GM08714 (cell line): Measurements from ENCODE around the gene MAG.
"Not testable (repeated sequence)": the region's sequence is repeated elsewhere in the genome, so short reads cannot be mapped to it uniquely, and the experiment has no call there.

ENCODE experiments used
- H3K4me3 ChIP-seq: fragments of 200-500 bp; sonication (Bioruptor generic); 2 replicates; pipeline ENCODE4 v1.5.1; 2014; ENCODE audit warnings: mild to moderate bottlenecking, low read length, inconsistent platforms
- ZNF274 ChIP-seq: IDR thresholded peaks from 2 replicates; pipeline ENCODE4 v1.6.1; 2012; ENCODE audit warnings: mild to moderate bottlenecking, low read depth, low read length

Gene MAG

DNA sequence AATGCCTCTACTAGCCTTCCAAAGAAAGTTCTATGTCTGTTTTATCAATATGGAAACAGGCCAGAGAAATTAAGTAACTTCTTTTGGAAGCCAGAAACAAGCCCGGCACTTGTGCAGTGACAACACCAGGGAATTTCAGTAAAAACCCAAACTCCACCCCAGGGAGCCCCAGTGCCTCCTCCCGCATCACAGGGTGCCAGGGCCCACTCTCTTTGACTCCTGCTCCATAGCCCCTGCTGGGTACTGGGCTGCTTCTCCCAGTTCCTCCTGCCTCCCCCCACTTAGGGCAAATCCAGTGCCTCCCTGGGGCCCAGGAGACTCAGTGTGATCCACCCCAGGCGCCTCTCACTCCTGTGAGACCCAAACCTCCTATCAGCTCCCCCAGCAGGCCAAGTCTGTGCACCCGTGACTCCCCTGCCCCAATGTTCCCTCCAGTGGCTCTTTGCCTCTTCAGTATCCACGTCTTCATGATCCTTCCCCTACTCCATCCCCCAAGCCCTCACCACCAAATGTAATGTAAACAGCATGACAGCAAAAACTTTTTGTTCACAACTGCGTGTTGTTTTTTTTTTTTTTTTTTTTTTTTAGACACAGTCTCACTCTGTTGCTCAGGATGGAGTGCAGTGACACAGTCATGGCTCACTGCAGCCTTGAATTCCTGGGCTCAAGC lies 64.0 kb downstream of the MAG start:
- TF ChIP-seq ZNF274, result no peak
- H3K4me3 ChIP-seq, result no peak overlapping the region

- TF ChIP-seq ZNF274, result no peak
- no peak within 1 kb of the TSS for H3K4me3 ChIP-seq
Measured at GRCh38 chr19:35357867-35358573, 66.1 kb downstream of the MAG start, which contains the start of gene FFAR3. Gene FFAR3, plus strand, starts transcription at chr19:35358460. Its CDS starts 431 bp downstream, at chr19:35358891.

DNA sequence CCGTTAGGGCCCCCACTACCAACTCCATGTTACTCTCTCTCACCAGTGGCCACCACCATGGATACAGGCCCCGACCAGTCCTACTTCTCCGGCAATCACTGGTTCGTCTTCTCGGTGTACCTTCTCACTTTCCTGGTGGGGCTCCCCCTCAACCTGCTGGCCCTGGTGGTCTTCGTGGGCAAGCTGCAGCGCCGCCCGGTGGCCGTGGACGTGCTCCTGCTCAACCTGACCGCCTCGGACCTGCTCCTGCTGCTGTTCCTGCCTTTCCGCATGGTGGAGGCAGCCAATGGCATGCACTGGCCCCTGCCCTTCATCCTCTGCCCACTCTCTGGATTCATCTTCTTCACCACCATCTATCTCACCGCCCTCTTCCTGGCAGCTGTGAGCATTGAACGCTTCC lies 66.9 kb downstream of the MAG start:
- H3K4me3 ChIP-seq, result not testable (repeated sequence)

GRCh38 chr19:35359395-35359794 lies 67.4 kb downstream of the MAG start:
- H3K4me3 ChIP-seq, result not testable (repeated sequence)

- H3K4me3 ChIP-seq, result not testable (repeated sequence)
Measured at GRCh38 chr19:35360081-35360480, 68.1 kb downstream of the MAG start.

- H3K4me3 ChIP-seq, result no peak overlapping the region
- TF ChIP-seq ZNF274, result no peak
Measured at GRCh38 chr19:35360880-35361420, 69.0 kb downstream of the MAG start.

DNA sequence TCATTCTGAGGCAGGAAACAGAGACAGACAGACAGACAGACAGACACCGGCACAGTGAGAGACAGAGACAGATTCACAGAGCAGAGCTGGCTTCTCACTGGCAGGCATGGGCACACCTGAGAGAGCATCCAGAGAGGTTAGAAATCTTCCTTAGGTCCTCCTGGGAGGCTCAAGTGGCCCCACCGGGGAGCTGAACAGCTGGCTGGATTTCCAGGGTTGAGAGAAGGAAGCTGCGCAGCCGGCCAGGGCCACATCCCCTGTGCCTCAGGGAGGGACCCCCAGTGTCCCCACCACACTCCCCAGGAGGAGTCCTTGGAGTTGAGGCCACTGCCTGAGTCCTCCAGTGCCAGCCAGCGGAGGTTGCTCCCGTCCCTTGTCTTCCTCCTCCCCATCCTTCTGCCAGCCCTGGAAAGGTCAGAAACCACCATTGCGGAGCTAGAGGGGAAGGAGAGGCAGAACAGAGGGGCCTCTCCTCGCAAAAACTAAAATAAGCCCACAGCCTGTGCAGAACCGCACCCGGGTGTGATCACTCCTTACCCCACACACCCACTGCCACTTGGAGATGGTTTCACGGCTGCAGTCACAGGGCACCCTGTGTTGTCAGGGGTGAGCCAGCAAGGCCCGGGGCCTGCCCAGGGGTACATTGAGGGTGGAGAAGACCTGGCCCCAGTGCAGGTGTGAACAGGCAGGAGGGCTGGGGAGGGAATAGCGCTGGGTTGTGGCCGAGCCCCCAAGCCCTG lies 70.5 kb downstream of the MAG start:
- no peak for TF ChIP-seq ZNF274
- H3K4me3 ChIP-seq, result no peak overlapping the region

GRCh38 chr19:35363001-35363590 lies 71.1 kb downstream of the MAG start:
- no peak overlapping the region for H3K4me3 ChIP-seq
- no peak for TF ChIP-seq ZNF274
